ENCODE measurements around the gene RCCD1. TPM values are rescaled to one million over a fixed set of nuclear protein-coding genes. Genes with fewer than 3 reads are reported as not detected.

Gene RCCD1
- total and polyA plus RNA-seq, 2 of the 8 experiments (the other 6 are each of a cell fraction or from before 2014, with no cell fraction given), result 9.9 to 18.8 TPM

DNA sequence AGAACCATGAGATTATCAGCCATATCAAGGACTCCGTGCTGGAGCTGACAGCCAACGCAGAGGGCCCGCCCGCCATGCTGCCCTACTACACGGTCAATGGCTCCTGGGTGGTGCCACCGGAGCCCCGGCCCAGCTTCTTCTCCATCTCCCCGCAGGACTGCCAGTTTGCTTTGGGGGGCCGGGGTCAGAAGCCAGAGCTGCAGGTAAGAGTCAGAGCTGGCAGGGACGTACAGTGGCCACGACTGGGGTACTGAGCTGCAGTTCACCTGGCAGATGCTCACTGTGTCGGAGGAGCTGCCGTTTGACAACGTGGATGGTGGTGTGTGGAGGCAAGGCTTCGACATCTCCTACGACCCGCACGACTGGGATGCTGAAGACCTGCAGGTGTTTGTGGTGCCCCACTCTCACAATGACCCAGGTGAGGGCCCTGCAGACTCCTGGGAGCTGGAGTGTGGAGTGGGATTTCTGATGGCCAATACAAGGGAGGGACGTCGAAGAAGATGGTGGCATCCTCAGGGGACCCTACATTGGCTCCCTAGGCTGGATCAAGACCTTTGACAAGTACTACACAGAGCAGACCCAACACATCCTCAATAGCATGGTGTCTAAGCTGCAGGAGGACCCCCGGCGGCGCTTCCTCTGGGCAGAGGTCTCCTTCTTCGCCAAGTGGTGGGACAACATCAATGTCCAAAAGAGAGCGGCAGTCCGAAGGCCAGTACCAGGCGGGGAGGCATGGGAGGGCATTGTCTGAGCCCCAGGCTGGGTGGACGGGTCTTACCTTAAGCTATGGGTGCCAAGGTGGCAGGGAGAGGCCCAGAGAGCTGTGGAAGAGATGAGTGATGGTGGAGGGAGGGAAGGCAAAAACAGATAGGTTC, 49.1 kb upstream of the RCCD1 start (continued):
- TF ChIP-seq JUND (IDR thresholded peaks at IDR 0.05; ENCODE audit: low read length) (no peak), TAF7 (optimal IDR thresholded peaks at IDR 0.05; ENCODE audit: borderline replicate concordance, low read depth, low read length) (no peak)

Data from H1 (cell line).